ENCODE results near the gene PTPRU.
"Not testable (repeated sequence)": the region's sequence is repeated elsewhere in the genome, so short reads cannot be mapped to it uniquely, and the experiment has no call there.

Gene PTPRU

DNA sequence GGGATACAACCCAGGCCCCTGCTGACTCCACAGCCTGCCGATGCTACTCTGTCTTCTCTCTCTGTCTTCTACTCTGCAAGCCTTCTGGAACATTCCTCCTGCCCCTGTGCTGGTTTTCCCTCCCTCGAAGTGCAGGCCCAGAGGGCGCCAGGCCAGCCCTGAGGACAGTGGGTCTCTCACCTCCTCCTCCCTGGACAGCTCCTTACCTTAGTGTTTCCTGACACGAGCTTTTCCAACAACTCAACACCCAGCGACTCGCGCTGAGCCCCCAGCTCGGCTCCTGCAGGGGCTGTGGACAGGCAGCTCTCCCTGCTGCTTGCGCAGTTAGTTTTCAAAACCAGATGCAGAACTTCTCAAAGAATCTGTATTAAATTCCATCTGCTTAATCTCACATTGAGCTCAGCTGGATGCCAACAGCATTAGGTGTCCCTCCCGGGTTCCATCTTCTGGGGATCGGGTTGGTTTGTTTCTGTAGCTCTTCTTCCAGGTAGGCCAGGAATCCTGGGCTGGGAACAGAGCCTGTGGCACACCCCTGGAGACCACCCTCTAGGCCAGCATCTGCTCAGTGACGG lies 54.2 kb downstream of the PTPRU start:
- DNase-seq: no peak

- DNase-seq: no peak
Observed at GRCh38 chr1:29291756-29292155, 55.4 kb downstream of the PTPRU start.

DNA sequence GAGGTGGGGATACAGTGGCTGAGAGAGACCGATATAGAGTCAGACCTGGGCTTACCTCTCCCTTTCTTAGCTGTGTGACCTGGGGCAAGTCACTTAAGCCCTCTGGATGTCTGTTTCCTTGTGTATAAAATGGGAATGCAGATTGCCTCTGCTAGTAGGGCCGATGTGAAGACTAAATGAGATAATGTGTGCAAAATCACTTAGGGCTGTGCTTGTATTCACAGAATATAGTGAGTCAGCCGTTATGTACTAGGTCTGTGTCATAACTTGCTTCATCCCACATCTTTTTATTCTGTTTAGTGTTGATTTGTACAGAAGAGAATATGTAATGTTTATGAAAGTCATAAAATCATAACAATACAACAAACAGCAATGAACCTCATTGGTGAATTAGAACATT lies 56.0 kb downstream of the PTPRU start:
- DNase-seq: no peak

DNA sequence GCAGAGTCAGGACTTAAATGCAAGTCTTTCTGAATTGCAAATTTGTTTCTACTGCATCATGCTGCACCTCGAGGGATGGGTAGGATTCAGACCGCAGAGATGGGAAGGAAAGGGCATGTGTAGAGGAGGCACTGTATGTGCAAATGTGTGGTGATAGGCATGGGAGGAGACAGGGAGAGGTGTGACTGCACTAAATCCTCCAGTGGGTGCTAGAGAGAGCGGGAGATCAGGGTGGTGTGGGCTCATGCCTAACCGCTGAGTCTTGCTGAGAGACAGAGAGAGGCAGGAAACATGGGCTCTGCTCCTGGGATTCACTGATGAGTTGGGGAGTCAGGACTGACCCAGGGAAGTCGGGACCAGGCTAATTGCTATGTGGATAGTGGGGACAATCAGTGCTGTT lies 61.1 kb downstream of the PTPRU start:
- DNase-seq: no peak

DNA sequence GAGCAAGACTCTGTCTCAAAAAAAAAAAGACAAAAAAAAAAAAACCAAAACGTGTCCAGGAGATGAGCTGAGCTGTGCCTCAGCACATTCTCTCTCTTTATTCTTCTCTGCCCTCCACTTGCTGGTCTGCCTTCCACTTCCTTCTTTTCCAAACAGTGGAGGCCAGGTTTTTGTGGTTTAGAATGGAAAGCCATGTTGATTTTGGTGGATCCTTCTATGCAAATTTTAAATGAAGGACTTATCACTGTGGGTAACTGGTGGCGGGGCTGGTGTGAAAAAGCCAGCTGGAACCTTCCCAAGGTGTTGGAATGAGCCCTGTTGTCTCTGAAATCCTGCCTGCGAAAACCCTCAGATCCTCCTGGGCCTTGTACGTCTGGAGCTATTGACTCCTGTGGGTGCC lies 61.9 kb downstream of the PTPRU start:
- no peak for DNase-seq

DNA sequence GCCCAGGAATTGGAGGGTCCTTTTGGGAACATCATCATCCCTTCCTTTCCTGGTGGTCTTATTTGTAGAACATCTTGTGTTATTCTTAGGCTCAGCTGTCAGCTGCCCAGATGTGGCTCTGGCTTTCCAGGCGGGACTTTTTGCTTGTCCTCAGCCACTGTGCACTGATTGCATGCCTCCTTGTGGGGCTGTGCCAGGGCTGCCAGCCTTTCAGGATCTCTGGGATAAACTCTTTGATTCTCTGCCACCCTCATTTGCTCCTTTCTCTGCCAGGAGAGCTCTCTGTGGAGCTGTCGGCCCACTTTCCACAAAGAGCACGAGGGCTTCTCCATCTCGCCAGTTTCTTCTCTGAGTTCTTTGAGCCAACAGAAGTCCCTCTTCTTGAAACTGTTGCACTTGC lies 63.1 kb downstream of the PTPRU start:
- DNase-seq: no peak

DNA sequence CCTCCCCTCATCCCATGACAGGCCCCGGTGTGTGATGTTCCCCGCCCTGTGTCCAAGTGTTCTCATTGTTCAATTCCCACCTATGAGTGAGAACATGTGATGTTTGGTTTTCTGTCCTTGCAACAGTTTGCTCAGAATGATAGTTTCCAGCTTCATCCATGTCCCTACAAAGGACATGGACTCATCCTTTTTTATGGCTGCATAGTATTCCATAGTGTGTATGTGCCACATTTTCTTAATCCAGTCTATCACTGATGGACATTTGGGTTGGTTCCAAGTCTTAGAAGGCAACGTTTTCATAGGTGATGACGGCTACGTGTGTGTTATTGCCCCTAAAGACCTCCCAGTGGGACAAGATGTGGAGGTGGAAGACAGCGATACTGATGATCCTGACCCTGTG lies 65.4 kb downstream of the PTPRU start:
- DNase-seq: not testable (repeated sequence)

DNA sequence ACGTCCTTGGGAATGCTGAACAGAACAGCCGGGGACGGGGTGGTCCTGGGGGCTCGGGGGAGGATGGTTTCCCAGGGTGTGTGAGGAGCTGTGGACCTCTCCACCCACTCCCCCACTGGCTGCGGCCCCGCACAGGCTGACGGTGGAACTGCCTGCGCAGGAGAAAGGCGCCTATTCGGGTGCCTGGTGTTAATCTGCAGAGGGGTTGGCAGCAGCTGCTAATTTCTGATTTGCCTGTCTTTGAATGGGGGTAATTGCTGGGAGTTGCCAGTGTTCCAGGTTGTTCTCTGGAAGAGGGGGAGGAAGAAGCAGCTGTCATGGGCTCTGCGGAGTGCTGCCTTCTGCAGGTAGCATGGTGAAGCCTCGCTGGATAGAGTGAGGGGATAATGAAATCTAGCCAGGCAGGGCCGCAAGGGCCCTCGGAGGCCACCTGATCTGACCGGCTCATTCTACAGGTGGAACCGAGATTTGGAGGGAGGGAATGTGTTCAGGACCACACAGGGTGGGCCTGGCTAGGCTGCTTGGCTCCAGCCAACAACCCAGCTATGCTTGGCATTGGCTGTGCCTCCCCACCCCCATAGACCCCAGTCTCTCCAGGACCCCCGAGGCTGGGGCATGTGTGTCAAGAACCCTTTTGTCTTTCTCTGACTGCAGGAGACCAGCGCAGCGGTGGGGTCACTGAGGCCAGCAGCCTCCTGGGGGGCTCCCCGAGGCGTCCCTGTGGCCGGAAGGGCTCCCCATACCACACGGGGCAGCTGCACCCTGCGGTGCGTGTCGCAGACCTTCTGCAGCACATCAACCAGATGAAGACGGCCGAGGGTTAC lies 67.1 kb downstream of the PTPRU start:
- no peak for DNase-seq

DNA sequence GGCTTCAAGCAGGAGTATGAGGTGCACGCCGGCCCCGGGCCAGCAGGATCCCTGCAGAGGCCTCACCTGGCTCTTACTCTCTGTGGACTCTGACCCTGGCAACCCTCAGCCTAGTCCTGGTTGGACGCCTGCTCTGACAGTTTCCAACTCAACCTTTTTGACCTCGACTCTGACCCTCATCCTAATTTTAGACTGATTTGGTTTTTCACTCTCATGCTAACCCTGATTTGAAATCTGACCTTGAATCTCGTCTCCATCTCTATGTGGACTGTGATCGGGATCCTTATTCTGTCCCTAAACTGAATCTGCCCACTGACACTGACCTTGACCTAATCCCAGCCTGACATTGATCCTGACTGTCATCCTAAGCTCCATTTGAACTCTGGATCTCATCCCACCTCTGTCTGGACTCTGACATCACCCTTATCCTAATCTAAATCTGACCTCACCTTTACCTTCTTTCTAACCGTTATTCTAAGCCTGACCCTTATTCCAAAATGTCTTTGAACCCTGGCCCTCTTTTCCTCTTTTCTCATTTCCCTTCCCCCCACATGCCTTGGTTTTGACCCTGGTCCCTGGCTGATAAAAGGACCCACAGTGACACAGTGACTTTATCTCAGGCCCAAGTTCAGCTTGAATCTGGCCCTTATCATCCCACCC lies 67.8 kb downstream of the PTPRU start:
- DNase-seq: no peak

GRCh38 chr1:29305943-29306342 lies 69.6 kb downstream of the PTPRU start:
- DNase-seq: no peak

DNA sequence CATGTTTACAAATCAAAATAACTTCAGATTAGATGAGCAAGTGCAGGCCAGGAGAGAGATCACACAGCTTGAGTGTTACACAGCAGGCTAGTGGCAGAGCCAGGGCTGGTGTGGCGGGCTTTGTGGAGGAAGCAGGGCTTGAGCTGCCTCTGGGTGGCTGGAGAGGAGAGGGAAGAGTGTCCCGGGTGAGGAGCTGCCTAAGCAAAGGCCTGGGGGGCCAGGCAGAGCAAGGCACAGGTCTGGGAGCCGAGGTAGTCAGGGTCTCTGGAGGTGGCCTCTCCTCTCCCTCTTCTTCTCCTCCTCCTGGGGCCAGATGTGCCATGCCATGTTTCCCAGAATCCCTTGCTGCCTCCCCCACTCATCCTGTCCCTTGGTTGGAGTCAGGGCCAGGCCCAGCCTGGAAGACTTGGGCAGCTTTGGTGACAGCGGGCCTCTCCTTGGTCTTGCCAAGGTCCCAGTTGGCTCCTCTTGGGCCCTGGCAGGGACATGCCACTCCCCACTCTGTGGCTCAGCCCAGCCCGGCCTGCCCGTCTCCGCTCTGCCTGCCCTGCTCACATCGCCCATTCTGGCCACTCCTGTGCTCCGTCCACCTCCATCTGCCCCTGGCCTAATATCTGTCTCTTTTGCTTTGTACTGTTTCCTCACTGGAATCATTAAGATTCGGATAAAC lies 70.3 kb downstream of the PTPRU start:
- DNase-seq: no peak

GRCh38 chr1:29309075-29309474 lies 72.8 kb downstream of the PTPRU start:
- DNase-seq: no peak

- no peak for DNase-seq
Observed at GRCh38 chr1:29309621-29310020, 73.3 kb downstream of the PTPRU start.

DNA sequence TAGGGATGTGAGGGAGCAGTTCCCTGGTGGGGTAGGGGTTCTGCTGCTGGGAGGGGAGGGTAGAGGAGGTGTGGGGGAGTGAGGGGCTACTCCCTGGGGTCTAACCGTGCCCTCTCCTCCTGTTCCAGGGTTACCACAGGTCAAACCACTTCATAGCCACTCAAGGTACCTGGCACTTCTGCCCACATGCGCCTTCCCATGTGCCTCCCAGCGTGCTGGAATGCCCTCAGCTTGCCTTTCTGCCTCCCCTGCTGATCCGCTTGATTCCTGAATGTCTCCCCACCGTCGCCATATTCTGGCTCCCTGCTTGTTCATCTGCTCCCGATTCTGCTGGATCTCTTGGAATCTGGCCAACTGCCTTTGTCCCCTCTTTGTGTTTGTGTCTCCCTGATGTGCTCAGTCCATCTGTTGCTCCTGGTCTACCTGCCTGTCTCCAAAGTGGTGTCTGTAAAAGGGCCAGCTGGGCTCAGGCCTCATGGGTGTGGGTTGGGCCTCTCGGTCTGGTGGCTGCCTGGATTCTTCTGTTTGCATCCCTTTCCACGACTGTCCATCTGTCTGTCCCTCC lies 74.4 kb downstream of the PTPRU start:
- no peak for DNase-seq

- no peak for DNase-seq
Observed at GRCh38 chr1:29311352-29312030, 75.2 kb downstream of the PTPRU start.

GRCh38 chr1:29312469-29313461 lies 76.4 kb downstream of the PTPRU start:
- no peak for DNase-seq

- DNase-seq: not testable (repeated sequence)
Observed at GRCh38 chr1:29314685-29315084, 78.4 kb downstream of the PTPRU start.

GRCh38 chr1:29315262-29315661 lies 78.9 kb downstream of the PTPRU start:
- no peak for DNase-seq

GRCh38 chr1:29315876-29316275 lies 79.6 kb downstream of the PTPRU start:
- no peak for DNase-seq

GRCh38 chr1:29317063-29317915 lies 81.0 kb downstream of the PTPRU start:
- DNase-seq: no peak
